Stimulated activated CD4-positive, alpha-beta T cell treated with anti-CD3 and anti-CD28 coated beads, TNF-alpha, amount 100 ng/mL, for 48 hours (primary cell): Measurements from ENCODE around the gene URM1.

Source experiments
- DNase-seq, 3 donors: peaks; one replicate each; pipeline ENCODE4 v3.0.0-alpha.2; 2020; ENCODE audit warnings: low read depth in 3 of 3

Gene URM1

GRCh38 chr9:128385496-128386460, 14.6 kb downstream of the URM1 start:
- DNase-seq = no peak

- no peak for DNase-seq
These were observed 17.0 kb downstream of the URM1 start for GRCh38 chr9:128388150-128388549.

- DNase-seq = no peak
These were observed 18.4 kb downstream of the URM1 start for GRCh38 chr9:128389395-128390149.

GRCh38 chr9:128390150-128390812, 19.1 kb downstream of the URM1 start:
- no peak for DNase-seq

GRCh38 chr9:128390813-128391711, 19.9 kb downstream of the URM1 start:
- no peak for DNase-seq

GRCh38 chr9:128391956-128392301, 20.8 kb downstream of the URM1 start:
- DNase-seq = no peak

GRCh38 chr9:128392302-128393144, 21.3 kb downstream of the URM1 start:
- DNase-seq = no peak

GRCh38 chr9:128393145-128393775, 22.1 kb downstream of the URM1 start:
- DNase-seq = no peak

- DNase-seq = no peak
These were observed 22.8 kb downstream of the URM1 start for GRCh38 chr9:128393970-128394369.

GRCh38 chr9:128394379-128395168, 23.4 kb downstream of the URM1 start:
- no peak for DNase-seq

GRCh38 chr9:128396970-128397613, 25.9 kb downstream of the URM1 start:
- no peak for DNase-seq

GRCh38 chr9:128397831-128398230, 26.7 kb downstream of the URM1 start:
- DNase-seq = no peak

GRCh38 chr9:128399861-128400260, 28.7 kb downstream of the URM1 start:
- no peak for DNase-seq

- DNase-seq = no peak
These were observed 33.4 kb downstream of the URM1 start for GRCh38 chr9:128404560-128404959.

- DNase-seq = no peak
These were observed 34.1 kb downstream of the URM1 start for GRCh38 chr9:128405077-128405779.

GRCh38 chr9:128405780-128406171, 34.6 kb downstream of the URM1 start:
- no peak for DNase-seq

- no peak for DNase-seq
These were observed 35.7 kb downstream of the URM1 start for GRCh38 chr9:128406848-128407391.

GRCh38 chr9:128408963-128409431, 37.8 kb downstream of the URM1 start:
- DNase-seq = no peak
